H1 (cell line): ENCODE measurements around the gene NID1. TPM values are rescaled to one million over a fixed set of nuclear protein-coding genes. Genes with fewer than 3 reads are reported as not detected.
A peak's percentile ranks its signal among the peaks of the same experiment; 100 is the strongest.

Source experiments
- CTCF ChIA-PET: fragments of 300-600 bp; sonication (Branson Sonifier 250); formaldehyde crosslinking; loops from one replicate; lab custom pipeline; 2021; ENCODE audit not compliant: partially characterized antibody; lab: Charles Lee
- POLR2A ChIA-PET: fragments of 300-600 bp; sonication (Branson Sonifier 250); formaldehyde crosslinking; loops from one replicate; lab custom pipeline; 2021; ENCODE audit warnings: inconsistent platforms; ENCODE audit not compliant: partially characterized antibody; lab: Charles Lee
- DNase-seq, 2 experiments: peaks; one replicate each; pipeline versions ENCODE4 v3.0.0 to v3.0.0-alpha.2; 2010 to 2022; ENCODE audit warnings: low spot score in 2 of 2, low read depth in 1 of 2, mixed read lengths in 1 of 2
- FAIRE-seq: peaks from 2 replicates; lab custom pipeline; 2011; peaks lifted over from hg19 to GRCh38; lab: Jason Lieb, UNC
- H2AFZ ChIP-seq: 2 replicates; pipeline ENCODE4 v1.8.1; 2012; ENCODE audit warnings: low read length, inconsistent platforms
- H2AK5ac ChIP-seq: 2 replicates; pipeline ENCODE4 v1.6.1; 2013; ENCODE audit warnings: low read depth, low read length
- H2BK120ac ChIP-seq: replicated peaks from 2 replicates; pipeline ENCODE3; 2013; ENCODE audit warnings: low read depth, low read length, inconsistent platforms
- H2BK12ac ChIP-seq: 2 replicates; pipeline ENCODE4 v1.6.1; 2013; ENCODE audit warnings: low read depth, low read length
- H2BK15ac ChIP-seq: 2 replicates; pipeline ENCODE4 v1.6.1; 2013; ENCODE audit warnings: low read length
- H2BK20ac ChIP-seq: 2 replicates; pipeline ENCODE4 v1.6.1; 2013; ENCODE audit warnings: low read length
- H2BK5ac ChIP-seq: 2 replicates; pipeline ENCODE4 v1.6.1; 2013; ENCODE audit warnings: low read depth, low read length
- H3K14ac ChIP-seq: 2 replicates; pipeline ENCODE4 v1.6.1; 2013; ENCODE audit warnings: inconsistent platforms; ENCODE audit not compliant: insufficient read length
- H3K18ac ChIP-seq: 2 replicates; pipeline ENCODE4 v1.6.1; 2013; ENCODE audit warnings: low read length; ENCODE audit errors: extremely low read depth
- H3K23ac ChIP-seq: 2 replicates; pipeline ENCODE4 v1.6.1; 2013; ENCODE audit warnings: inconsistent platforms; ENCODE audit not compliant: insufficient read length
- H3K23me2 ChIP-seq: 2 replicates; pipeline ENCODE4 v1.6.1; 2013; ENCODE audit warnings: low read depth, low read length
- H3K27ac ChIP-seq: 2 replicates; pipeline ENCODE4 v1.6.1; 2011; ENCODE audit warnings: low read depth, low read length, inconsistent platforms
- H3K27me3 ChIP-seq, 4 experiments: replicated peaks in 1 of 4; 1 replicate in 1 of 4; 2 replicates in 3 of 4; pipeline versions ENCODE4 v1.6.1 to v1.8.1; 2011 to 2013; ENCODE audit warnings: low read length in 3 of 4, mild to moderate bottlenecking in 3 of 4, inconsistent platforms in 2 of 4, mixed read lengths in 2 of 4, moderate library complexity in 1 of 4; ENCODE audit not compliant: control insufficient read depth in 3 of 4, insufficient read depth in 3 of 4; ENCODE audit errors: extremely low read depth in 1 of 4
- H3K36me3 ChIP-seq, 4 experiments: 2 replicates each; pipeline versions ENCODE4 v1.6.1 to v1.8.1; 2011 to 2013; ENCODE audit warnings: mild to moderate bottlenecking in 4 of 4, low read length in 3 of 4, moderate library complexity in 2 of 4, control low read depth in 1 of 4, inconsistent platforms in 1 of 4; ENCODE audit not compliant: insufficient read depth in 4 of 4, control insufficient read depth in 2 of 4
- H3K4ac ChIP-seq: replicated peaks from 2 replicates; pipeline ENCODE3; 2013; ENCODE audit warnings: low read length, low read depth, mixed read lengths, inconsistent platforms; ENCODE audit not compliant: insufficient read length
- H3K4me1 ChIP-seq, 4 experiments: replicated peaks in 1 of 4; 1 replicate in 1 of 4; 2 replicates in 3 of 4; pipeline versions ENCODE4 v1.6.1 to v1.8.1; 2011 to 2013; ENCODE audit warnings: low read length in 3 of 4, inconsistent platforms in 2 of 4, mixed read lengths in 1 of 4; ENCODE audit not compliant: insufficient read depth in 4 of 4, control insufficient read depth in 3 of 4
- H3K4me2 ChIP-seq, 2 experiments: 2 replicates each; pipeline versions ENCODE4 v1.6.1 to v1.8.1; 2011 to 2013; ENCODE audit warnings: low read depth in 2 of 2, low read length in 2 of 2, control low read depth in 1 of 2, inconsistent platforms in 1 of 2, mild to moderate bottlenecking in 1 of 2; ENCODE audit not compliant: insufficient read depth in 1 of 2
- H3K4me3 ChIP-seq, 4 experiments: fragments of 200-600, 300-600 bp in 1 of 4; sonication (generic), shearing (Covaris generic), sonication (Bioruptor Twin) in 1 of 4; 2 replicates each; pipeline versions ENCODE4 v1.5.1 to v1.8.1; 2011 to 2016; ENCODE audit warnings: low read length in 4 of 4, low read depth in 3 of 4, control low read depth in 2 of 4, inconsistent platforms in 2 of 4, mild to moderate bottlenecking in 2 of 4, mixed read lengths in 1 of 4, moderate library complexity in 1 of 4; ENCODE audit not compliant: insufficient read depth in 2 of 4; ENCODE audit errors: extremely low read depth in 1 of 4
- H3K56ac ChIP-seq: replicated peaks from 2 replicates; pipeline ENCODE3; 2013; ENCODE audit warnings: low read depth, mild to moderate bottlenecking, mixed read lengths, low read length, inconsistent platforms; ENCODE audit not compliant: insufficient read length
- H3K79me1 ChIP-seq: 2 replicates; pipeline ENCODE4 v1.6.1; 2013; ENCODE audit warnings: low read depth, low read length, control low read depth
- H3K79me2 ChIP-seq, 2 experiments: 2 replicates each; pipeline versions ENCODE4 v1.6.1 to v1.8.1; 2012 to 2013; ENCODE audit warnings: low read length in 2 of 2, mild to moderate bottlenecking in 2 of 2, inconsistent platforms in 1 of 2; ENCODE audit not compliant: insufficient read depth in 2 of 2, control insufficient read depth in 1 of 2
- H3K9ac ChIP-seq, 4 experiments: replicated peaks in 1 of 4; 1 replicate in 1 of 4; 2 replicates in 3 of 4; pipeline versions ENCODE4 v1.6.1 to v1.8.1; 2011 to 2013; ENCODE audit warnings: low read depth in 3 of 4, low read length in 3 of 4, control low read depth in 2 of 4, mild to moderate bottlenecking in 2 of 4, moderate library complexity in 2 of 4, inconsistent platforms in 1 of 4; ENCODE audit errors: extremely low read depth in 1 of 4
- H3K9me3 ChIP-seq, 2 experiments: 2 replicates each; pipeline versions ENCODE4 v1.6.1 to v1.8.1; 2012 to 2013; ENCODE audit warnings: mild to moderate bottlenecking in 2 of 2, moderate library complexity in 2 of 2, control low read depth in 1 of 2, inconsistent platforms in 1 of 2, low read depth in 1 of 2, low read length in 1 of 2, mixed read lengths in 1 of 2; ENCODE audit not compliant: insufficient read depth in 2 of 2
- H4K20me1 ChIP-seq, 2 experiments: replicated peaks in 1 of 2; 2 replicates each; pipeline versions ENCODE3 to v1.8.1; 2011 to 2013; ENCODE audit warnings: inconsistent platforms in 2 of 2, low read length in 2 of 2, mild to moderate bottlenecking in 1 of 2; ENCODE audit not compliant: insufficient read depth in 2 of 2, control insufficient read depth in 1 of 2
- H4K5ac ChIP-seq: 2 replicates; pipeline ENCODE4 v1.6.1; 2013; ENCODE audit warnings: low read length, low read depth, mixed read lengths, inconsistent platforms; ENCODE audit not compliant: insufficient read length
- H4K8ac ChIP-seq: 2 replicates; pipeline ENCODE4 v1.8.0; 2013; ENCODE audit warnings: mild to moderate bottlenecking, moderate library complexity, low read length, inconsistent platforms; ENCODE audit not compliant: insufficient read depth; ENCODE audit errors: extremely low read depth
- H4K91ac ChIP-seq: replicated peaks from 2 replicates; pipeline ENCODE3; 2013; ENCODE audit warnings: low read length, mixed read lengths, inconsistent platforms; ENCODE audit not compliant: insufficient read length
- MAFK ChIP-seq: IDR thresholded peaks from 2 replicates; pipeline ENCODE4 v1.6.1; 2012; ENCODE audit warnings: low read depth, mild to moderate bottlenecking, improper control_type of control experiment, low read length
- TBP ChIP-seq: IDR thresholded peaks from 2 replicates; pipeline ENCODE4 v1.6.1; 2011; ENCODE audit warnings: low read depth, low read length, improper control_type of control experiment
- WGBS, 2 experiments: shearing (Covaris generic) in 1 of 2; methylation state at CpG; one replicate each; pipeline versions ENCODE4 v1.1.6 to v1.1.7; 2013 to 2015; ENCODE audit warnings: low lambda C conversion rate in 2 of 2, mixed read lengths in 2 of 2, inconsistent platforms in 1 of 2, low coverage in 1 of 2, missing lambda C conversion rate in 1 of 2; ENCODE audit not compliant: insufficient replicate concordance in 2 of 2, insufficient coverage in 1 of 2, insufficient read length in 1 of 2; ENCODE audit errors: extremely low coverage in 1 of 2, missing lambda C conversion rate in 1 of 2; 5-methylcytosine and 5-hydroxymethylcytosine counted together
- polyA plus RNA-seq, 7 experiments: library from polyadenylated mRNA; depleted of rRNA in 3 of 7; stranded (reverse) in 5 of 7; unstranded in 2 of 7; fragments of >200 nt in 5 of 7; fragments of 200-250 nt in 2 of 7; gene quantifications; 1 replicate in 5 of 7; 2 replicates in 1 of 7; 4 replicates in 1 of 7; pipeline versions ENCODE4 v1.2.1 to v1.2.3, GENCODE V29; 2011 to 2013; ENCODE audit warnings: missing spikeins in 2 of 7, mixed read lengths in 2 of 7
- total RNA-seq: library from RNA; stranded (reverse); fragmentation: NEBNext Ultra II Directional; extraction: Animal tissue kit (Norgen Biotek cat#: 25700); gene quantifications from 2 replicates; pipeline ENCODE4 v1.2.1, GENCODE V29; 2021

Gene NID1
- total and polyA plus RNA-seq, 2 of the 8 experiments (the other 6 are each of a cell fraction or from before 2014, with no cell fraction given): 20.9 to 25.4 TPM

DNA sequence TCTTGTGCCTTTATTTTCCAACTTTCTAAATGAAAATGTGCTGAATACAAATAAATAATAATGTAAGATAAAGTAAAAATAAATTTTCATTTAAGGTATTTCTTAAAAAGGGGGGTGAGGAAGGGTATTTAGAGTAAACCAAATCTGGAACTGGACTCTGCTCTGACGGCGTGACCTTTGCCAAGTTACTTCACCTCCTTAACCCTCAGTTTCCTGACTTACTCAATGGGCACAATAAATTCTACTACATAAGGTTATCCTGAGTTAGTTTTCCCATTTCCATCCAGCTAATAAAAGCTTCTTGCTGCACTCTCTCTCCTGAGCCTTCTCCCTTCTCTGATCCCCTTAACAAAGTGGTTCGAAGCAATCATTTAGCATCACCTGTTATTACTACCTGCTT lies 93.9 kb downstream of the NID1 start:
- Histone ChIP-seq H3K79me1 (no peaks in the 10 kb centered on the region), H3K9ac (no peak overlapping the region), H3K18ac (no peak overlapping the region), H4K5ac (no peak overlapping the region), H3K56ac (no peak overlapping the region), H2BK15ac (no peak overlapping the region), H3K14ac (no peak overlapping the region), H3K4ac (no peak overlapping the region)
- TF ChIP-seq TBP (no peak), MAFK (no peak)
- TF ChIP-seq, all 59 proteins: peak for 0
- H3K36me3 ChIP-seq: no peaks in the 10 kb centered on the region
- CTCF ChIA-PET: interaction anchor here (0.6 to 5.0 kb wide), 44 partner anchors 8 to 502 kb away, joined by 3 to 53 read pairs (median 4); partner anchors contain the start of gene LYST
- H2BK5ac ChIP-seq: no peak overlapping the region
- H2BK12ac ChIP-seq: no peak overlapping the region
- H3K27ac ChIP-seq: no peak overlapping the region
- 0 out of 7 replicates have a peak, but pooled peaks cover 0 to 3% (median 0%) of the 10 kb centered on the region in 4 experiments for H3K4me1 ChIP-seq
- H2BK120ac ChIP-seq: no peak overlapping the region
- H4K8ac ChIP-seq: no peak overlapping the region
- no peak overlapping the region for H3K4me3 ChIP-seq
- 89% methylated on average over 3 of the region's 3 CpGs; no CpG with 5 or more reads in 1 of the 2 experiments for WGBS, 2 experiments
- POLR2A ChIA-PET: interaction anchor here (0.9 to 1.8 kb wide), 6 partner anchors 12 to 106 kb away, joined by 3 to 8 read pairs (median 3); partner anchors contain the start of gene NID1
- H3K4me2 ChIP-seq: no peak overlapping the region
- H3K9me3 ChIP-seq: no peaks in the 10 kb centered on the region
- H2BK20ac ChIP-seq: no peak overlapping the region
- H4K91ac ChIP-seq: no peak overlapping the region
- H3K79me2 ChIP-seq: no peaks in the 10 kb centered on the region
- H4K20me1 ChIP-seq: no peaks in the 10 kb centered on the region
- no peaks in the 10 kb centered on the region for H3K23me2 ChIP-seq
- H3K23ac ChIP-seq: no peak overlapping the region
- DNase-seq (no peak), FAIRE-seq (no peak)
- no peak overlapping the region for H2AK5ac ChIP-seq
- no peaks in the 10 kb centered on the region for H3K27me3 ChIP-seq
- peak overlapping the region; percentile 81 for H2AFZ ChIP-seq
